NCI-H2171 (cell line): ENCODE results near the gene IBA57.
"Not testable (repeated sequence)": the region's sequence is repeated elsewhere in the genome, so short reads cannot be mapped to it uniquely, and the experiment has no call there.

Experiments used
- DNase-seq: peaks from one replicate; lab custom pipeline; 2025; lab: John Stamatoyannopoulos, UW

The IBA57 gene

GRCh38 chr1:228212966-228213844, 47.6 kb downstream of the IBA57 start:
- DNase-seq, result peak; percentile 80

- no peak for DNase-seq
These were observed 48.6 kb downstream of the IBA57 start for GRCh38 chr1:228213917-228214808.

- DNase-seq, result no peak
These were observed 49.5 kb downstream of the IBA57 start for GRCh38 chr1:228214921-228215662.

- DNase-seq, result no peak
These were observed 50.1 kb downstream of the IBA57 start for GRCh38 chr1:228215663-228216116.

- DNase-seq, result no peak
These were observed 51.0 kb downstream of the IBA57 start for GRCh38 chr1:228216371-228217320.

GRCh38 chr1:228217551-228218344, 52.1 kb downstream of the IBA57 start:
- no peak for DNase-seq

- no peak for DNase-seq
These were observed 53.1 kb downstream of the IBA57 start for GRCh38 chr1:228218513-228219244.

GRCh38 chr1:228219245-228219961, 53.8 kb downstream of the IBA57 start:
- DNase-seq, result no peak

- DNase-seq, result no peak
These were observed 54.6 kb downstream of the IBA57 start for GRCh38 chr1:228219962-228220780.

GRCh38 chr1:228221097-228221496, 55.5 kb downstream of the IBA57 start:
- not testable (repeated sequence) for DNase-seq

- no peak for DNase-seq
These were observed 56.9 kb downstream of the IBA57 start for GRCh38 chr1:228222548-228222947.

- DNase-seq, result no peak
These were observed 58.9 kb downstream of the IBA57 start for GRCh38 chr1:228224198-228225164.

GRCh38 chr1:228225165-228225710, 59.6 kb downstream of the IBA57 start:
- no peak for DNase-seq

- no peak for DNase-seq
These were observed 60.1 kb downstream of the IBA57 start for GRCh38 chr1:228225740-228226139.

- DNase-seq, result no peak
These were observed 60.7 kb downstream of the IBA57 start for GRCh38 chr1:228226141-228226874.
